HG03135 (cell line): Measurements from ENCODE around the gene IL36G.

Experiments
- ATAC-seq: cut with Tn5 transposase; IDR thresholded peaks from one replicate; pipeline ENCODE4 v1.9.1; 2021; ENCODE audit warnings: mild to moderate bottlenecking, moderate library complexity; ENCODE audit not compliant: unreplicated experiment

Gene IL36G

DNA sequence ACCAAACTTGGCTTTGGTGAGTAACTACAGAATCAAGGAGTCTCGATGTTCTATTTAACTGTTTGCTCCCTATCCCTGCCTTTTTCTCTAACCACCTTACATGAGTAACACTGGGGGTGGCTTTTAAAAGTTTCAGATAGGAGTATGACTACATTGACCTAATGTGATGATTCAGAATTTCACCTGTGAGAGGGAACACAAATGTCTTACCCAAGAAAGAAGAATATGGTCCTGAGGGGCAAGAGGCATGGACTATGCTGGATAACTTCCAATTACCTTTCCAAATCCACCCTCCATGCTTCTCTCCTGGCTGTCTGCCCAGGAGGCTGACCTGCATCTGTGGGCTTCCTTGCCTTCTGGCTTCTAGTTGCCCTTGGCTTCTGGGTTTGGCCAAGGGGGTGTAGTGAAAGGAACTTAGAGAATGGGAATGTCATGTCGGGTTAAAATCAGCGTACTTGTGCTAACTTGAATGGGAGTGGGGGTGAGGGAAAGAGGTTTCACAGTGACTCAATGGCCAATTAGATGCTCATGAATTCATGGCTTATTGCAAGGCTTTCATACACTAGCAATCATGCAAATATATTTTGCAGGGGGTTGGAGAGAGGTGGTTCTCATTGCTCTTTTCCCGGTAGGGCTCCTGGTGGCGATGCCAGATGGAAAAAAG, 5.3 kb upstream of the IL36G start:
- ATAC-seq: no peak

DNA sequence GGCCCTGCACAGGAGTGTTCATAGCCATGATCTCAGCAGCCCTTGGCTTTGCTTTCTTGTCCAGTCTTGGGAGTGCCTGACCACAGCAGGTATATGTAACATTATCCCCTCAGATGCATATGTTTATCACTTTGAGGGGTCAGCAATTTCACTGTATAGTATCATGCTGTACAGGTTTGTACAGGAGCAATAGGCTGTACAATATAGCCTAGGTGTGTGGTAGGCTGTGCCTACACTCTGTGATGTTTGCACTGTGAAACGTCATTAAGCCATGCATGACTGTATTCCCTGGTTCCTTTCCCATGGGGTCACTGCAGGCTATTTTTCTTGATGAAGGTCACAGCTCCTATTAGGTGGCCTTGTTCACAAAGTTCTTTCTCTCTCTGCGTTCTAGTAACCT, 4.7 kb upstream of the IL36G start:
- no peak for ATAC-seq

DNA sequence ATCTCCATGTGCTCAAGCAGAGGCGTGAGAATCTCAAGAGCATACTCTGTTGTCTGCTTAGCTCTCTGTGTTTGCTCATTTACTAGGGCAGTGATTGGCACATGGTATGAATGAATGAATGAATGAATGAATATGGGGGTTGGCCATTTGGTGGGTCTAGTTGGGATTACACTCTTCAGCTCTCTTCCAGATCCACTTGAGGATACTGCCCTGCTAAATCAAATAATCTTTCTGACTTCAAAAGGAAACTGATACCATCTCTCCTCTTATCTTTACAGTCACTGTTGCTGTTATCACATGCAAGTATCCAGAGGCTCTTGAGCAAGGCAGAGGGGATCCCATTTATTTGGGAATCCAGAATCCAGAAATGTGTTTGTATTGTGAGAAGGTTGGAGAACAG, 1.9 kb downstream of the IL36G start:
- ATAC-seq: no peak

DNA sequence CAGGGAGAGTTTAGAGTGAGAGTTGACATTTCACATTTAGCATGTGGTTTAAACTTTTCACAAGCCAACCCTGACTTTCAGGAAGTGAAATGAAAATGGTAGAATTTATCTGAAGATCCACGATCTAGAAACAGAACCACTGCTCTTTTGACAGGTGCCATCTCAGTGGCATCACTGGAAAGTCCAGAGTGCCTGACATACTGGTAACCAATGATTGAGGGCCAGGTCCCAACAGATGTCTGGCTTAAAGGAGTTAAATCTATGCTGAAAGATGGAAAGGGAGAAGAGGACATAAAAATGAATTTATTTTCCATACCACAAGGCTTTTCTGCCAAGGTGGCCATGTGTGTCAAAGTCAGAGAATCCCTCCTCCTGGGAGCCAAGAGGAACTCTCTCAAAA, 2.7 kb downstream of the IL36G start:
- no peak for ATAC-seq

DNA sequence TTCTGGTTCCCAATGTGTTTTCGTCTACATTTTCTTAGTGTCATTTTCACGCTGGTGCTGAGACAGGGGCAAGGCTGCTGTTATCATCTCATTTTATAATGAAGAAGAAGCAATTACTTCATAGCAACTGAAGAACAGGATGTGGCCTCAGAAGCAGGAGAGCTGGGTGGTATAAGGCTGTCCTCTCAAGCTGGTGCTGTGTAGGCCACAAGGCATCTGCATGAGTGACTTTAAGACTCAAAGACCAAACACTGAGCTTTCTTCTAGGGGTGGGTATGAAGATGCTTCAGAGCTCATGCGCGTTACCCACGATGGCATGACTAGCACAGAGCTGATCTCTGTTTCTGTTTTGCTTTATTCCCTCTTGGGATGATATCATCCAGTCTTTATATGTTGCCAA, 7.3 kb downstream of the IL36G start:
- no peak for ATAC-seq

DNA sequence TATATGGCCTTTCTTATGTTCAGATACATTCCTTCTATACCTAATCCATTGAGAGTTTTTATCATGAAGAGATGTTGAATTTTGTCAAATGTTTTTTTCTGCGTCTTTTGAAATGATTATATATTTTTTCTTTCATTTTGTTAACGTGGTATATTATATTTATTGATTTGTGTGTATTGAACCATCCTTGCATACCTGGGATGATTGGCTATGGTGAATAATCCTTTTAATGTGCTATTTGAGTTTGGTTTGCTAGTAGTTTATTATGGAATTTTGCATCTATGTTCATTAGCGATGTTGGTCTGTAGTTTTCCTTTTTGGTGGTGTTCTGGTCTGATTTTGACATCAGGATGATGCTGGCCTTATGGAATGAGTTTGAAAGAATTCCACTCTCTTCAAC, 11.8 kb downstream of the IL36G start:
- ATAC-seq: no peak

DNA sequence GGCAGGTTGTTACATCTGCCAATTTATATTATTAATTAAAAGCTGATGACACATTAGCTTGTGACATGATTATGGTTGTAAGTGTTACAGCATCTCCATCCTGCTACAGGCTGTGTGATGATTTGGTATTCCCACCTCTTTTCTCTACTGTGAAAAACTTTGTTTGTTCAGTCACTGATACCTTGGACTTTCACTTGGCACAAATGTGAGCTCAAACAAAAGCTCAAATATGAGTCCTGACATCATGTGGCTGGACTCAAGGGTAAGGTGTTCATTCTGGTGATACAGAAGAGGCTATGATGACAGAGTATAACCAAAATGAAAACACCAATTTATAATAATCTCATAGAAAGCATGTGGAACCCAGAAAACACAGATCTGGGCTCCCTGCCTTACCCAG, 16.0 kb downstream of the IL36G start:
- no peak for ATAC-seq

DNA sequence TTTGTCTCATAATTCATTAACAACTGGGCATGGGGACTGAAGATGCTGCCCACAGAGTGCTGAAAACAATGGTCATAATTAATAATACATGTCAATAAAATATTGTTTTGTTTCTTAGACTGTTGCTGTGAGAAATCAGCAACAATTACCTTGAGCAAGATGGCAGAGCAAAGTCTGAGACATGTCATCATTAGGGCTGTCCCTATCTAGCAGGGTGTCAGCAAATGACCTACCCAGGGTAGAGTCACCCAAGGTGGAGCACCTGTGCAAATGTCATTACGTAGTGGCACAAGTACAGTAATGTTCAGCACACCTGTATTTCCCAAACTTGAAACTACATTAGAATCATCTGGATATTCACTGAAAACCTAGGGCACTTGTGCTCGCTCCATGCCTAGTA, 16.8 kb downstream of the IL36G start:
- ATAC-seq: no peak

DNA sequence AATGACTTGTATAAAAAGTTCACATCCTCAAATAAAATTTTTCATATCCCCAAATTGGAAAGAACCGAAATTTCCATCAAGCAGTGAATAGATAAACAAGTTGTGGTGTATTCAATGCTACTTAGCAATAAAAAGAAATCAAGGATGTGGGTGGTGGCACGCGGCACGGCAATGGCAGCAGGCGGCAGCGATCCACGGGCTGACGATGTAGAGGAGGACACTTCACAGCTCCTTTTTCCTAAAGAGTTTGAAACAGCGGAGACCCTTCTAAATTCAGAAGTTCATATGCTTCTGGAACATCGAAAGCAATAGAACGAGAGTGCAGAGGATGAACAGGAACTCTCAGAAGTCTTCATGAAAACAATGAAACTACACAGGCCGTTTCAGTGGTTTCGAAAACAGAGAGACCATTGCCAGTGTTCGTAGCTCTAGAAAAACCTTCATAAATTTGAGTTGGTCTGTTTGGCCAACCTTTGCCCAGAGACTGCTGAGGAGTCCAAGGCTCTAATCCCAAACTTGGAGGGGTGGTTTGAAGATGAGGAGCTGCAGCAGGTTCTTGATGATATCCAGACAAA, 17.6 kb downstream of the IL36G start:
- ATAC-seq: no peak

DNA sequence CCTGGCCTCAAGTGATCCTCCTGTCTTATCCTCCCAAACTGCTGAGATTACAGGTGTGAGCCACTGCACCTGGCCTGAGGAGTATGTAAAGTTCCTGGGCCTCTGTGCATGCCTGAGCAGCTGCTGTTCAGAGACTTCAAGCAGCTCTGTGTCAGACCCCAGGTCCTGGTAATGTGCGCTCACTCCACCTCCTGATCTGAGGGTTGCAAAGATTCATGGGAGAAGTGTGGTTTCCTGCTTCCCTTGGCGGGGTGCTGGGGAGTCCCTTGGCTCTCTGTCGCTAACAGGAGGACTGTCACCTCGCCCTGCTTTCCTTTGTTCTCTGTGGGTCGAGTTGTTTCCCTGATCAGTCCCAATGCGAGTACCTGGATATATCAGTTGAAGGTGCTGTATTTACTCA, 18.8 kb downstream of the IL36G start:
- no peak for ATAC-seq

DNA sequence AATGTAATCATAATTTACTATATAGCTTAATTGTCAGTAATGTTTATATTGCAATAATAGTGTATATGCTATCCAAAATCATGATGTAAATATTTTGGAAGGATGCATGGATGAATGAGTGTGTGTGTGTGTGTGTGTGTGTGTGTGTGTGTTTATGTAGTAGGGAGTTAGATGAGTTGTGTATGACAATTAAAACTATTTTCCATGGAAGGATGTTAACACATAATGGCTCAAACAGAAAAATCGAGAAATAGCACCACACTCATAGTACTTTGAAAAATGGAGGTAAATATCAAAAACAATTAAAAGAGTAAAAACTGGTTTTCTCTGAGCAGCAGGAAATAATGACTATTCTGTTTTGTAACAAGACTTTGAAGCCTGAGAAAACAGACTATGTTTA, 19.3 kb downstream of the IL36G start:
- no peak for ATAC-seq

DNA sequence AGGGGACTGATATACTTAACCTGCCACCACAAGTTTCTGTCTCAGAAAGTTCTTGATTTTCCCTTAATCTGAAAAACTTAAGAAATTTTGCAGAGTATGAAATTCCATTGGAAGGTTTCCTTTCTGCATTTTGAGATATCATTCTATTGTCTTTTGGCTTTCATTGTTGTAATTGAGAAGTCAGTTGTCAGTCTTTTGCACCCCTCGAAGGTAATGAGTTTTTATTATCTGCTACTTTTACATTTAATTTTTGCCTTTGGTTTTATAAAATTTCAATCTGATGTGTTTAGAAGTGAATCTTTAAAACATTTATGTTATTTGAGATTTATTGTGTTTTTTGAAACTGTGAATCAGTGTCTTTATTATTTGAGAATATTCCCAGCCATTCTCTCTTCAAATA, 22.6 kb downstream of the IL36G start:
- no peak for ATAC-seq

DNA sequence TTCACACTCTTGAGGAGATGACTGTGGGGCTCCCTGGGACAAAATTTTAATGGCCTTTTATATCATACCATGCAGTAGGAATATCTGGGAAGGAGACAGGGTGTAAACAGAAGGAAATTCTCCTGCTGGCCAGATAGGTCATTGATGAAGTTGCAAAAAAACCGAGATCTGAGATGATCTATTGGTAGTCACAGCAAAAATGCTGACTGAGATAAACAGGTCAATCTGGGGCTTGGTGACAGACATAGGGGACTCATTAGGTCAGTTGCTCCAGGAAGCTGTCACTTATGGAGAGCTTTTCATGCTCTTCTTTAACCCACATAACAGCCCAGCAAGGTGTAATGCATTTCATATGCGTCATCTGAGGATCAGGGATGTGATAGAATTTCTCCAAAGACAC, 24.9 kb downstream of the IL36G start:
- ATAC-seq: no peak

DNA sequence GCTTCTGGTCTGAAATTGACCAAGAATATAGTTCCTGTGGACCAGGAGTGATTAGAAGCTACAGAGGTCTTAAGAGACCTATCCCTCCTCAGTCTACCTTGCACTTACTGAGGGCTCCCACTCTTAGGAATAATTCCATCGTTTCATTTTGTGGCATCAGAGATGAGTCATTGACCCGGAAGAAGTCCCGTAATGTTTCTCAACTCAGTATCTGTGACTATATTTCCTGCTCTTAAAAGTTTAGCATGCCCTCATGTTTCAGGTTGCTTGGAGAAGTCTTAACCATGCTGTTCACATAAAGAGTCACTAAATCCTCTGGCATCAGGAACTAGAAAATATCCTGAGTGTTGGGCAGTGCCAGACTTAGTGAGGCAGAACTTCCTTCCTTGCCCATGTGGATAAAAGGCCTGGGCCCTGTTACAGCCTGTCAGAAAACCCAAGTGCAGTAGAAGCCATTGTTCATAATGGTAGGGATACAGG, 27.3 kb downstream of the IL36G start, which contains the start of gene IL36A:
IL36A (plus strand) TSS at position 430 of the 480 bp plus-strand sequence. CDS start 413 bp downstream, outside the sequence.
- ATAC-seq: no peak

DNA sequence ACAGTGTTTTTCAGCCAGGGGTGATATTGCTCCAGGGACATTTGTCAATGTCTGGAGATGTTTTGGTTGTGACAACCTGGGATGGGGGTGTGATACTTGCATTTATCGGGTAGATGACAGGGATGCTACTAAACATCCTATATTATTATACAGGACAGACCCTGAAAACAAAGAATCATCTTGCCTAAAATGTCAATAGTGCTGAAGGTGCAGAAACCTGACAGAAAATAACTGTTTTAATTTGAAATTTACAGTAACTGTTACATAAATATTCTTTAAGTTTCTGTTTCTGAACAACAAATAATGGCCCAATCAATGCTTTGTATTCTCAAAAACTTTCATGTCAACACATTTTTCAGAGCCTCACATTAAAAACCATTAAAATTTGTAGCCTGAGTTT, 29.4 kb downstream of the IL36G start:
- no peak for ATAC-seq

DNA sequence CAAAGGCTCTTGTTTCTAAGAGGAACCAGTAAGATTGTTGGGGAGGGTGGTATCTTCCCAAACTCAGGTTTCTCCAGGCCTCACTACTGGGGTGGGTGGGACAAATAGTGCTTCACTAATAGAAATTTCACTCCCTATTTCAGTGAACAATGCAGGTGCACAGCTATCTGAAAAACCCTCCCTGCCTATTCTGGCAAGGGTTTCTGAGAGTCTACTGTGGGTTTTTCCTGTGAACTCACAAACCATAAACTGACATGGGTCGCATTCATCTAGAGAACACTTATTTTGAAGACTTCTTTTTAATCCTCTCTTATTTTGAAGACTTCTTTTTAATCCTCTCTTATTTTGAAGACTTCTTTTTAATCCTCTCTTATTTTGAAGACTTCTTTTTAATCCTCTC, 31.8 kb downstream of the IL36G start:
- ATAC-seq: no peak

DNA sequence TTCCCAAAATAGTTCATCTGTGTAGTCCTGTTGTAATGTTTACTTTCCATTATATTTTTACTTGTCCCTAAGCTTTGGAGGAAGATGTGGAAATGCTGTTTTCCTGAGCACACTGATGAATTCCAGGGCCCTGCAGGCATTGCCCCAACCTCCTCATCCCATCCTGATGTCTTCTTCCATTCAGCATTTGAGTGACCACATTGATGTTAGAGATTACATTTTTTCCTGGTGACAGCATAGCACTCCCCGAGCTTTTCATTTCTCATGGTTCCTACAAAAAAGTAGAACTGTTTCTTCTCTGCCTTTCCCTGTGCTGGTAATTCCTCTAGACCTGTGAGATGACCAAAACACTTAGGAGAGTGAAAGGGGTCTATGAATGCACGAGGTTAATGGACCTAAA, 32.3 kb downstream of the IL36G start:
- no peak for ATAC-seq

DNA sequence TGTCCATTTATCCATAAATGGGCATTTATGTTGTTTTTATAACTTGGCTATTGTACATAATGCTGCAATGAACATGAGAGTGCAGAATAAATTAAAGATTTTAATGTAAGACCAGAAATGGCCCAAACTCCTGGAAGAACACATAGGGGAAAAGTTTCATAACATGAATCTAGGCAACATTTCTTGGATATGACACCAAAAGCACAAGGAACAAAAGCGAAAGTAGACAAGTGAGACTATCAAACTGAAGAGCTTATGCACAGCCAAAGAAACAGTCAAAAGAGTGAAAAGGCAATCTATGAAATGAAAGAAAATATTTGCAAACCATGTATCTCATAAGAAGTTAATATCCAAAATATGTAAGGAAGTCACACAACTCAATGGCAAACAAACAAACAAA, 33.3 kb downstream of the IL36G start:
- no peak for ATAC-seq

DNA sequence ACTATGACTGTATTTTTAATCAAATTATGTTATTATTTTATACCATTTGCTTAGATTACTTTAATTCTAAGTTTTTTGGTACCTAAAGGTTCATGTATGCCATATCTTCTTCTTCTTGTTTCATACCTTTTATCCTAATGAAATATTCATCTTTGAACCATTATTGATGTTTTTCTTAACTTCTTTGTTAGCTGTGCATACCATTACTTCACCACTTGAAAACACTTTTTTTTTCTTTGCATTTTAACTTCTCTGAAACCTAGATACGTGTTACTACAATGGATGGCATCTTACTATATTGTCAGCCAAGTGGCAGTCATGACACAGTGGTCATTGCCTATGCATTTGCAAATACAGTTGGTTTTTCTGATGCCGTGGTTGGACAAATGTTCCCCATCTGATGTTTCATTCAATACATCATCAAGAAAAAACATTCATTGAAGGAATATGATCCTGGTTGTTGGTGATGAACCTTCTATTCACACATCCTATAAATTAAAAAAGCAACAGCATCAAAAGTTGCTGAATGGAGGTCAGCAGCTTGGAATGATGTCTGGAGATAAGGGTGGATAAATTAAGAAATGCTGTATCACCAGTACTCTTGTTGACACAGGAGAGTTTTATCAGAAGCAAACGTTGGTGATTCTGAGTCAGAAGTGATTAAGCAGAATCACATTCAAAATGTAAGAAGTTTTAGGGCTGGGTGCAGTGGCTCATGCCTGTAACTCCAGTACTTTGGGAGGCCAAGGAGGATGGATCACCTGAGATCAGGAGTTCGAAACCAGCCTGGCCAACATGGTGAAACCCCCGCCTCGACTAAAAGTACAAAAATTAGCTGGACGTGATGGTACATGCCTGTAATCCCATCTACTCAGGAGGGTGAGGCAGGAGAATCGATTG, 34.9 kb downstream of the IL36G start:
- no peak for ATAC-seq

DNA sequence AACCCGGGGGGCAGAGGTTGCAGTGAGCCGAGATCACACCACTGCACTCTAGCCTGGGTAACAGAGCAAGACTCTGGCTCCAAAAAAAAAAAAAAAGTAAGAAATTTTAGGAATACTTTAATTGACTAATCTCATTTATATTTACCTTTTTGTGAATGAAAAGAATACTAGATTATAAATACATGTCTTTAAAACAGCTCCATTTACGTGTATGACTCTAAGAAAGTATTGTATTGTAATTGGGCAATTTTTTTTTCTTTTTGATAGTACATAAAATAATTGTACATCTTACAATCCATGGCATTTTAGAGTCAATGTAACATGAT, 35.5 kb downstream of the IL36G start:
- ATAC-seq: no peak

DNA sequence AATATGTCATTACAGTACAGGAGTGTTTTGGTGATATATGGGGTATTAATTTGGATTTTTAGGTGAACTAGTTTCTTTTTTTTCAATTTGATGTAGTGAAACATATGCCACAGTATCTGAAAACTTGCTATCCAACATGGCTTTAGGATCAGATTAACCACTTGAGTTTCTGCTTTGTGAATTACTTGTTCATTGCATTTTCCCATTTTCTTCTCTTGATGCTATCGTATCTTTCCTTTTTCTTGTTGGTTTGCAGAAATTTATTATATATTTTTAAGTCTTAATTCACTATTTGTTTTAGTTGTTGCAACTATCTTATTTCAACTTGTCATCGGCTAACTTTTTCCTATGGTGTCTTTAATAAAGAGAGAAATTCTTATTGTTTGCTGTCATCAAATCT, 36.3 kb downstream of the IL36G start:
- no peak for ATAC-seq

DNA sequence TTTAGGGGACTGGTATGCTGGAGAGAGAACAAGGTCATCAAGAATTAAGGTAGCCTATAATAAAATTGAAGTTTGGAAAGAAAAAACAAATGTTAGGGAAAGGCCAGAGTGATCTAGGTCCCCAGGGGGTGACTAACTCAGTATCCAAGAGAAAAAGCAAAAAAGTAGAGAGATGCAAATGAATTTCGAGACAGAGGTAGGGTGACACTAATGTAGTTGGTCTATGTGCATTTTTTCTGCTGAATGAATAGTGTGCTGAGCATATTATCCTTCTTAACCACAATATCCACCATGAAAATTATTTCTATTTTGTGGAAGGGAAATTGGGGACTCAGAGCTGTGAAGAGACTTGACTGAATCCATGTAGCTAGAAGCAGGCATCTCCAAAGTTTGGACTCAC, 37.2 kb downstream of the IL36G start:
- no peak for ATAC-seq
